Duodenal mucosa (tissue), 2 donors: ENCODE results near the gene APC2.
"Not testable (repeated sequence)": the region's sequence is repeated elsewhere in the genome, so short reads cannot be mapped to it uniquely, and the experiment has no call there.

Source experiments
- H3K27ac ChIP-seq: one replicate; pipeline ENCODE4 v1.7.0; 2013; ENCODE audit warnings: low read depth, low read length
- H3K27me3 ChIP-seq, 2 donors: one replicate each; pipeline ENCODE4 v1.7.0; 2013; ENCODE audit warnings: low read length in 2 of 2, control low read depth in 1 of 2; ENCODE audit not compliant: insufficient read depth in 2 of 2, control insufficient read depth in 1 of 2
- H3K36me3 ChIP-seq, 2 donors: one replicate each; pipeline ENCODE4 v1.7.0; 2013; ENCODE audit warnings: low read length in 2 of 2, control low read depth in 1 of 2; ENCODE audit not compliant: insufficient read depth in 2 of 2, control insufficient read depth in 1 of 2
- H3K4me1 ChIP-seq, 2 donors: one replicate each; pipeline ENCODE4 v1.7.0; 2013; ENCODE audit warnings: low read length in 2 of 2, control low read depth in 1 of 2; ENCODE audit not compliant: insufficient read depth in 2 of 2, control insufficient read depth in 1 of 2
- H3K4me3 ChIP-seq, 2 donors: one replicate each; pipeline ENCODE4 v1.7.0; 2013; ENCODE audit warnings: low read length in 2 of 2, low read depth in 1 of 2
- H3K9ac ChIP-seq, 2 donors: one replicate each; pipeline ENCODE4 v1.7.0; 2013; ENCODE audit warnings: low read length in 2 of 2, low read depth in 1 of 2
- H3K9me3 ChIP-seq, 2 donors: one replicate each; pipeline ENCODE4 v1.7.0; 2013; ENCODE audit warnings: low read length in 2 of 2, control low read depth in 1 of 2; ENCODE audit not compliant: control insufficient read depth in 1 of 2

Gene APC2

GRCh38 chr19:1514986-1515721 is 65.2 kb downstream of the APC2 start:
- peaks cover 5 to 18% of the 10 kb centered on the region in 2 donors for H3K27me3 ChIP-seq
- no peak overlapping the region for H3K9ac ChIP-seq
- H3K4me3 ChIP-seq: no peak overlapping the region
- H3K36me3 ChIP-seq: no peaks in the 10 kb centered on the region
- no peak overlapping the region for H3K27ac ChIP-seq
- no peaks in the 10 kb centered on the region for H3K9me3 ChIP-seq
- H3K4me1 ChIP-seq: peaks cover 13 to 17% of the 10 kb centered on the region in 2 donors

- H3K27me3 ChIP-seq: peaks cover 5 to 18% of the 10 kb centered on the region in 2 donors
- no peak overlapping the region for H3K4me3 ChIP-seq
Measured at GRCh38 chr19:1516395-1516753, 66.5 kb downstream of the APC2 start.

GRCh38 chr19:1518471-1518870 is 68.5 kb downstream of the APC2 start:
- Histone ChIP-seq H3K9ac (no peak overlapping the region), H3K9me3 (no peaks in the 10 kb centered on the region), H3K4me1 (no peaks in the 10 kb centered on the region), H3K36me3 (no peaks in the 10 kb centered on the region), H3K4me3 (no peak overlapping the region), H3K27me3 (peaks cover 14 to 30% of the 10 kb centered on the region in 2 donors), H3K27ac (no peak overlapping the region)

More at GRCh38 chr19:1516395-1516753, 66.5 kb downstream of the APC2 start:
- Histone ChIP-seq H3K36me3 (no peaks in the 10 kb centered on the region), H3K9ac (no peak overlapping the region), H3K9me3 (no peaks in the 10 kb centered on the region), H3K4me1 (peaks cover 5 to 9% of the 10 kb centered on the region in 2 donors), H3K27ac (no peak overlapping the region)

GRCh38 chr19:1519802-1520201 is 69.9 kb downstream of the APC2 start:
- H3K9me3 ChIP-seq, H3K4me3 ChIP-seq: not testable (repeated sequence)

GRCh38 chr19:1520203-1520780 is 70.4 kb downstream of the APC2 start:
- Histone ChIP-seq H3K9ac (no peak overlapping the region), H3K9me3 (no peaks in the 10 kb centered on the region), H3K4me3 (no peak overlapping the region), H3K36me3 (no peaks in the 10 kb centered on the region), H3K27ac (no peak overlapping the region), H3K27me3 (peaks cover 22 to 35% of the 10 kb centered on the region in 2 donors), H3K4me1 (no peaks in the 10 kb centered on the region)

More at GRCh38 chr19:1519802-1520201, 69.9 kb downstream of the APC2 start:
- H3K27me3 ChIP-seq: peaks cover 21 to 35% of the 10 kb centered on the region in 2 donors
- not testable (repeated sequence) for H3K4me1 ChIP-seq, H3K36me3 ChIP-seq, H3K9ac ChIP-seq, H3K27ac ChIP-seq

- no peak overlapping the region for H3K9ac ChIP-seq
- no peak overlapping the region for H3K4me3 ChIP-seq
- peaks cover 31 to 43% of the 10 kb centered on the region in 2 donors for H3K27me3 ChIP-seq
- H3K27ac ChIP-seq: no peak overlapping the region
- no peaks in the 10 kb centered on the region for H3K9me3 ChIP-seq
- H3K4me1 ChIP-seq: no peaks in the 10 kb centered on the region
- no peaks in the 10 kb centered on the region for H3K36me3 ChIP-seq
Measured at GRCh38 chr19:1521636-1522035, 71.7 kb downstream of the APC2 start.

- Histone ChIP-seq H3K9me3 (no peaks in the 10 kb centered on the region), H3K4me3 (no peak overlapping the region), H3K4me1 (no peaks in the 10 kb centered on the region), H3K36me3 (no peaks in the 10 kb centered on the region), H3K27me3 (peaks cover 31 to 46% of the 10 kb centered on the region in 2 donors), H3K9ac (no peak overlapping the region), H3K27ac (no peak overlapping the region)
Measured at GRCh38 chr19:1522061-1522460, 72.1 kb downstream of the APC2 start.

- Histone ChIP-seq H3K36me3 (no peaks in the 10 kb centered on the region), H3K4me3 (no peak overlapping the region), H3K27ac (no peak overlapping the region), H3K4me1 (no peaks in the 10 kb centered on the region), H3K9me3 (no peaks in the 10 kb centered on the region), H3K27me3 (peaks cover 31 to 47% of the 10 kb centered on the region in 2 donors), H3K9ac (no peak overlapping the region)
Measured at GRCh38 chr19:1522838-1523237, 72.9 kb downstream of the APC2 start.
